Middle frontal gyrus (tissue), 1 donor: ENCODE data around the gene PNMA3.
"Not testable (repeated sequence)": the region's sequence is repeated elsewhere in the genome, so short reads cannot be mapped to it uniquely, and the experiment has no call there.

ENCODE experiments used
- DNase-seq: peaks from one replicate; pipeline ENCODE4 v3.0.0-alpha.2; 2015; ENCODE audit warnings: low spot score; ENCODE audit errors: extremely low spot score

PNMA3 gene

DNA sequence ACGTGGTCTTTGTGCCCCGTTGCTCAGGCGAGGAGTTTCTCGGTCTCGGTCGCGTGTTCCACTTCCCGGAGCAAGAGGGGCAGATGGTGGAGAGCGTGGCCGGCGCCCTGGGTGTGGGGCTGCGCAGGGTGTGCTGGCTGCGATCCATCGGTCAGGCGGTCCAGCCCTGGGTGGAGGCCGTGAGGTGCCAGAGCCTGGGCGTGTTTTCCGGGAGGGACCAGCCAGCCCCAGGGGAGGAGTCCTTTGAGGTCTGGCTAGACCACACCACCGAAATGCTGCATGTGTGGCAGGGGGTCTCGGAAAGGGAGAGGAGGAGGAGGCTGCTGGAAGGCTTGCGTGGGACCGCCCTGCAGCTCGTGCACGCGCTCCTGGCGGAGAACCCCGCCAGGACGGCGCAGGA is 17.1 kb downstream of the PNMA3 start:
- DNase-seq = not testable (repeated sequence)

DNA sequence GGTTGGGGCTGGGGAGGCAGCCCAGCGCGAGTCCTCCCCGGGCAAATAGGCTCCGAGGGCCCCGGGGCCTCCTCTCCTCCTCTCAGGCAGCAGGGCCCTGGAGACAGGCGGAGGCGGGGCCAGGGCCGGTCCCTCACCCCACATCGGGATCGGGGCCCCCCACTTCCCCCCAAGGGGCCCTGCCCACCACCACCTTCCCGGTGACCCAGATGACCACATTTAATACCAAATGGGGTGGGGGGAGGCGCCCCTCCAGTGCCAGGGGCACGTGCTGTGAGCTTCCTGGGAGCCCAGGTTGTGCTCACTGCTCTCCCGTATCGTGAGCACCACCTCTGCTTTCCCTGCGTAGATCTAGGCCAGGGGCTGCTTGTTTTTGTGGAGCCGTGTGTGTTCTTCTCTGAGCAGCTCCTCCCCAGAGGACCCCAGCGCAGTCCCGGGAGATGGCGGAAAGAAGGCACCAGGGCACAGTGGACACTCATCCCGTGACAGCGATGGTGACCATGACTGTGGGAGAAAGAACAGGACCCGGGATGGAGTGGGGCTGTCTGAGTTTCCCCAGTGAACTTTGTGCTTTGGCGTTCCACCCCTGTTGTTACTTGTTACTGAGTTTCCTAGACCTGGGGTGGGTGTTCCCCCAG is 18.1 kb downstream of the PNMA3 start:
- no peak for DNase-seq

DNA sequence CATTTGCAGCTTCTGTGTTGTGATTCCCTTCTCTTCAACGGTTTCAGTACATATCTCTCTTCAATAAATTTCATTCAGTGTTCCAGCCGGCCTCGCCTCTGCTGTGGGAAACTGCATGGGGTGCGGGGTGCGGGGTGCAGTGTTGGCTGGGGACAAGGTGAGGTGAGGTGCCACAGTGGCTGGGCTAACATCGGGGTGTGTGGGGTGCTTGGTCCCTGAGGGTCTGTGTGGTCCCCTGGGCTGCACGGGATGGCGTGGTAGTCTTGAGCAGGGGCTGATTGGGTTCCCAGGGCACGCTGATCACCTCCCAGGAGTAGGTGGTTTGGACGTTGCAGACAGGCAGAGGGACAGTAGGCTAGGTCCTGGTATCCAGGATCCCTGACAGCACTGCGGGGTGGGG is 18.7 kb downstream of the PNMA3 start:
- no peak for DNase-seq

DNA sequence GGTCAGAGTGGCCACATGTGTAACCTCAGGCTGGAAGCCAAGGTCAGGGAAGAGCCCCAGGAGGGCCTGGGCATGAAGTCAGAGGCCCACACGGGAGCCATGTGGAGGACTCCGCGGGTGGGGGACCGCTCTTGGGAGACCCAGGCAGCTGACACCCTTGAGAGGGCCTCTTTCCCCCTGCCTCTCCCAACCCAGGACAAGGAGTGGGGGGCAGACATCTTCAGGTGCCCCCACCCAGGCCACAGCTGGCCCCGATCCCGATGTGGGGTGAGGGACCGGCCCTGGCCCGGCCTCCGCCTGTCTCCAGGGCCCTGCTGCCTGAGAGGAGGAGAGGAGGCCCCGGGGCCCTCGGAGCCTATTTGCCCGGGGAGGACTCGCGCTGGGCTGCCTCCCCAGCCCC is 19.1 kb downstream of the PNMA3 start:
- no peak for DNase-seq

DNA sequence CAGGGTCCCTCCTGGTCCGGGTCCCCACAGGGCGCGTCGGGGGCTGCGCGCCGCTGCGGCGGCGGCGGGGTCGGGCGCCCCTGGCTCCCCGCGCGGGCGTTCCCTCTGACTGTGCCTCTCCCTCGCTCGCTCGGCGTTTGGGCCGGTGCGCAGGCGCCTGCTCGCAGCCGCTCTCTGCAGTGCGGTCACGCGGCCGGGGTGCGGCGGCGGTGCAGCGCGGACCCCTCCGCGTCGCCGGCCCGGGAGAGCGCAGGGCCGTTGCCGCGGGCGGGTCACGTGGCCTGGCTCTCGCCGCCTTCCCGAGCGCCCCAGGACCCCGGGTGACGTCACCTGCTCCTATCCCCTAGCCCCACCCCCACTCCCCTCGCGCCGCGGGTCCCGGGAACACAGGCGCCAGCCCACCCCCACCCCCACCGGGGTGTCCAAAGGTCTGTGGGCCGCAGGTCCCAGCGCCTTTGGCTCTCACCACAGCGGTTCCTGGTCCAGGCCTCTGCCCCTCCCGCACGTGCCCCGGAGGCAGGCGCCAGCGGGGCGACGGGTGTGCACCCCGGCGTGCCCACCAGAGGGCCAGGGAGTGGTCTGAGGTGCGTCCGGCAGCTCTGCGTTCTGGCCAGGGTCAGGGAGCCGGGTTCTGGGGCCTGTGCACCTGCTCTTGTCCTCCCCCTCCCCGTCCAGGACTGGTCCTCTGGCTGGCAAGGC is 21.3 kb downstream of the PNMA3 start:
- not testable (repeated sequence) for DNase-seq

DNA sequence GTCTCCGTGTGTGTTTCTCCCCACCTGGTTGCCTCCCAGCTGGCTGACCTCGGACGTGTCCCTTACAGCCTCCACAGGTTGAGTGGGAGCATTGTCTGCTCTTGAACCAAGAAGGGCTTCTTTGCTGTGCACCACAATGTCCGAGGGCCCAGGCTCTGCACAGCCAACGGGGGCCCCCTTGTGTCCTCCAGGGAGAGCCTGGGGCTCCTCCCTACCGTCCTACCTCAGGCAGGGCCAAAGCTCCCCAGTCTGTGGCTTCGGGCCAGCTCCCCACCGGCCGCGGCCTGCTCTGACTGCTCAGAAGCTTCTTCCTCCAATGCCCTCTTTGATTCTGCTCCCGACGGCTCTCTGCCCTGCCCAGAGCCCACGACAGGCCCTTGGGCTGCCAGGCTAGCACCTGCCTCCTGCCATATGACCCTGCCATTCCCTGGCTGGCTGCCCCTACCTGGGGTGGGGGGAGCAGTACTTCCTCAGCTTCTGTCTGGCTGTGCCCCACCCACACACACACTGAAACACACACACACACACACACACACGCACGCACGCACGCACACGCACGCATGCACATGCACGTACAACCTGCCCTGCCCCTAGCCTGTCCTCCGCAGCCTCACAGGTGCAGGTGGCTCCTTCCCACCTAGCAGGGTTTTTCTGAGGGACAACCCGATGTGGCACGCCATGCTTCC is 27.1 kb downstream of the PNMA3 start:
- DNase-seq = not testable (repeated sequence)

DNA sequence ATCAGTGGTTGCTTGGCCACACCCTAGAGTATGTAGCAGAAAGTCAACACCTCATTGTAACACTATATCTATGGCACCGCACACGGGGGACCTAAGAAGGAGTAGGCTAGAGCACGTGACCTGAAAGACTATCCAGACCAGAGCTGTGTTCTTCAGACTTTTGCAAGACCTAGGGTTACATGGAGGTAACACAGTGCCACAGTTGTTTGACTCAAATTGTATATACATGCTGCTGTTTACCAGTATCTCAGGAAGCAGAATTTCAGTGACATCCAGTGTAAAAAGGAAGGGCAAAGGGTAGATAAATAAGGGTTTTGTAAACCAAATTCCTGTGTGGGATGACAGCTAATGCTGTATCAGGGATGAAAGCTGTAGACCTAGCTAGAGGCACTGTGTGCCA is 46.1 kb downstream of the PNMA3 start:
- DNase-seq = no peak

DNA sequence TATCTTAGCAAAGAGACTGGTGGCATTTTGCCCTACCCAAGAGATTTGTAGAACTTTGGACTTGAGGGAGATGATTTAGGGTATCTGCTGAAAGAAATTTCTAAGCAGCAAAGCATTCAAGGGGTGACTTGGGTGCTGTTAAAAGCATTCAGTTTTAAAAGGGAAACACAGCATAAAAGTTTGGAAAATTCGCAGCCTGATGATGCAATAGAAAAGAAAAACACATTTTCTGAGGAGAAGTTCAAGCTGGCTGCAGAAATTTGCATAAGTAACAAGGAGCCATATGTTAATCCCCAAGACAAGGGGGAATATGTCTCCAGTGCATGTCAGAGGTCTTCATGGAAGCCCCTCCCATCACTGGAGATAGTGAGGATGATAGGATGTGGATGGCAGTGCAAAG is 48.7 kb downstream of the PNMA3 start:
- not testable (repeated sequence) for DNase-seq

DNA sequence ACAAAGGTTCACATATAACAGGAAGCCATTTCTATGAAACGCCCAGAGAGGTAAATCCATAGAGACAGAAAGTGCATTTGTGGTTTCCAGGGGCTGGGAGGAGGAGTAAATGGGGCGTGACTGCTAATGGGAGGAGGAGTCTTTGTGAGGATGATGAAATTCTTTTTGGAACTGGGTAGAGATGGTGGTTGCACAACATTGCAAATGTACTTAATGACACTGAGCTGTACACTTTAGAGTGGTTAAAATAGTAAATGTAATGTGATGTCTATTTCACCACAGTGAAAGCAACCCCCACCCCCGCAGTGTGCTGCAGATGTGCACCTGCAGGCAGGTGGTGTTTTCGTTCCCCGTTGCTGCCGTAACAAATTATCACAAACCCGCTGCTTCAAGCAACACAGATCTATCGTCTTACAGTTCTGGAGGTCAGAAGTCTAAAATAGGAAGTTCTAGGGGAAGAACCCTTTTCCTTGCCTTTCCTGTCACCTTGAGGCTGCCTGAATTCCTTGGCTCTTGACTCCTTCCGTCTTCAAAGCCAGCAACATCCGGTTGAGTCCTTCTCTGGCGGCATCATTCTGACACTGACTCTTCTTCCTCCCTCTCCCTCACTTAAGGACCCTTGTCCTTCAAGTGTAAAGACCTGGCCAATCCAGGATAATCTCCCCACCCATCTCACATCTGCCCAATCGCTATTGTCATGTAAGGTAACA is 50.0 kb downstream of the PNMA3 start:
- DNase-seq = not testable (repeated sequence)
